Measurements from ENCODE around the gene ASXL2.
A peak's percentile ranks its signal among the peaks of the same experiment; 100 is the strongest.

- TF ChIP-seq CTCF (conservative IDR thresholded peaks at IDR 0.05), result peak; percentile 88
- no peak for TF ChIP-seq EZH2 (IDR thresholded peaks at IDR 0.05; ENCODE audit: low read depth)
Observed at GRCh38 chr2:25700221-25700660, 178.0 kb downstream of the ASXL2 start.

Data from PC-9 (cell line).